Stimulated activated CD8-positive, alpha-beta memory T cell treated with anti-CD3 and anti-CD28 coated beads, Interleukin-12 subunit alpha, Interleukin-12 subunit beta, amount 100 ng/mL, for 1 hour (primary cell): ENCODE measurements around the gene ALDH6A1.
"Not testable (repeated sequence)": the region's sequence is repeated elsewhere in the genome, so short reads cannot be mapped to it uniquely, and the experiment has no call there.

Source experiments
- DNase-seq: peaks from one replicate; pipeline ENCODE4 v3.0.0-alpha.2; 2020; ENCODE audit warnings: low read depth

Gene ALDH6A1

DNA sequence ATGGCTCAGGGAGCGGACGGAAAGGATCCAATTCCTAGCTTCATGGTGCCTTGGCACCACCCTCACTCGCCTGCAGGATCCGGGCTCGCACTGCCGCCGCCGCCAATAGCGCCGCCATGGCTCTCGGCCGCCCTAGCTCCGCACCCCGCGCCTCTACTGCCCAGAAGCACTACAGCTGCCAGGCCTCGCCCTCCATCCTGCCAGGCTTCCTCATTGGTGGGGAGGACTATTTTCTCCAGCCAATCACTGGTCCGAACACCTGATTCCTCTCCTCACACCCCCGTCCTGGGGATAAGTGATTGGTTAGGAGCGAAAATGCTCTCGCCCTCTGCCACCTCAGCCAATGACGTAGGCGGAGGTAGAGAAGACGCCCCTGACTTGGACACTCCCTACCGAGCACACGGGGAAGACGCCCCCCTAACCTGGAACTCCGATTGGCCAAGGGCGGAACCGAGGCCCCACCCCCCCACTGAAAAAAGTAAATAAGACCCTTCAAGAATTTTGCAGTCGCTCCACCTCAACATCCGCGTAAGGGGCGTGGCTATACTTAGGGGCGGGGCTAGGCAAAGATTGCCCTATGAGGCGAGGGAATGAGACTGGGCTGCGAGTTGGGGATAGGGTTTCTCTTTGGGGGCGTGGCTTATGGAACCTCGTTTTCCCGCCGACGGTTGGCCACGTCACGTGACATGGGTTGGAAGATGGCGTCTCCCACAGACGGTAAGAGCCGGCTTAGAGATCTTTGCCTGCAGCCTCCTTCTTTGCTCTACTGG lies at the start of gene ALDH6A1, which contains the start of gene LIN52:
Gene ALDH6A1 (minus strand): TSS at position 177 of the 770 bp plus-strand sequence. CDS start 59 bp downstream, at position 118.
Gene LIN52 (plus strand): TSS at position 680 of the 770 bp plus-strand sequence. CDS start 19 bp downstream, at position 699.
- peak; percentile 100 for DNase-seq

DNA sequence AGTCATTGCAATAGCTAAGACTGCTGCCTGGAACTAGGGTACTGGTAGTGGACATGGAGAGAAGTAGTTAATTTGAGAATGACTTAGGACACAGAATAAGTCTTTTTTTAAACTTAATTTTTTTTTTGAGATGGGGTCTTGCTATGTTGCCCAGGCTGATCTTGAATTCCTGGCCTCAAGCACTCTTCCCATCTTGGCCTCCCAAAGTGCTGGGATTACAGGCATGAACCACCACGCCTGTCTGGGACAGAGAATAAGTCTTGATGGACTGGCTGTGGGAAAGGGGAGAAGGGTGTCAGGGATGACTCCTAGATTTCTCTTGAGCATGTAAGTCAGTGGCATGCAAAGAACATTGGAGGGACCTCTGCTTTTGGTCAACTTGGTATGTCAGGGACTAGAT lies 43.4 kb upstream of the ALDH6A1 start:
- DNase-seq = no peak

DNA sequence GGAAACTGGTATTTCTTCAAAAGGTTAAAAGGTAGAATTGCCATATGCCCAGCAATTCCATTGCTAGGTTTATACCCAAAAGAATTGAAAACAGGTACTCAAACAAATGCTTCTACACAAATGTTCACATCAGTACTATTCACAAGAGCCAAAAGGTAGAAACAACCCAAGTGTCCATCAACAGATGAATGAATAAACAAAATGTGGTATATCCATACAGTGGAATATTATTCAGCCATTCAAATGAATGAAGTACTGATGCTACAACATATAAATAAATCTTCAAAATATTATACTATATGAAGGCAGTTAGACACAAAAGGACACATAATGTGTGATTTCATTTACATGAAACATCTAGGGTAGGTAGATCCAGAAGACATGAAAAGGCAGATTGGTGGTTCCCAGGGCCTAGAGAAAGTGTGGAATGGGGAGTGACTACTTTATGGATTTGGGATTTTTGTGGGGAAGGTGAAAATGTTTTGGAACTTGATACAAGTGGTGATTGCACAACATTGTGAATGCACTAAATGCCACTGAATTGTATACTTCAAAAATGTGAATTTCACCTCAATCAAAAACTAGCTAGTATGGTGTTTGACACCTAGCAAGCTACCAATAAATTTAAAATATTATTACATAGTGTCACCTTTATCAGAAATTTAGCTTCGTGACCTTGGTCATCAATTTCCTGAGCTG lies 42.2 kb upstream of the ALDH6A1 start:
- no peak for DNase-seq

DNA sequence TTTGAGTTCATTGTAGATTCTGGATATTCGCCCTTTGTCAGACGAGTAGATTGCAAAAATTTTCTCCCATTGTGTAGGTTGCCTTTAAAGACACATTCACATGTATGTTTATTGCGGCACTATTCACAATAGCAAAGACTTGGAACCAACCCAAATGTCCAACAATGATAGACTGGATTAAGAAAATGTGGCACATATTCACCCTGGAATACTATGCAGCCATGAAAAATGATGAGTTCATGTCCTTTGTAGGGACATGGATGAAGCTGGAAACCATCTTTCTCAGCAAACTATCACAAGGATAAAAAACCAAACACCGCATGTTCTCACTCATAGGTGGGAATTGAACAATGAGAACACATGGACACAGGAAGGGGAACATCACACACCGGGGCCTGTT lies 41.2 kb upstream of the ALDH6A1 start:
- DNase-seq = not testable (repeated sequence)

DNA sequence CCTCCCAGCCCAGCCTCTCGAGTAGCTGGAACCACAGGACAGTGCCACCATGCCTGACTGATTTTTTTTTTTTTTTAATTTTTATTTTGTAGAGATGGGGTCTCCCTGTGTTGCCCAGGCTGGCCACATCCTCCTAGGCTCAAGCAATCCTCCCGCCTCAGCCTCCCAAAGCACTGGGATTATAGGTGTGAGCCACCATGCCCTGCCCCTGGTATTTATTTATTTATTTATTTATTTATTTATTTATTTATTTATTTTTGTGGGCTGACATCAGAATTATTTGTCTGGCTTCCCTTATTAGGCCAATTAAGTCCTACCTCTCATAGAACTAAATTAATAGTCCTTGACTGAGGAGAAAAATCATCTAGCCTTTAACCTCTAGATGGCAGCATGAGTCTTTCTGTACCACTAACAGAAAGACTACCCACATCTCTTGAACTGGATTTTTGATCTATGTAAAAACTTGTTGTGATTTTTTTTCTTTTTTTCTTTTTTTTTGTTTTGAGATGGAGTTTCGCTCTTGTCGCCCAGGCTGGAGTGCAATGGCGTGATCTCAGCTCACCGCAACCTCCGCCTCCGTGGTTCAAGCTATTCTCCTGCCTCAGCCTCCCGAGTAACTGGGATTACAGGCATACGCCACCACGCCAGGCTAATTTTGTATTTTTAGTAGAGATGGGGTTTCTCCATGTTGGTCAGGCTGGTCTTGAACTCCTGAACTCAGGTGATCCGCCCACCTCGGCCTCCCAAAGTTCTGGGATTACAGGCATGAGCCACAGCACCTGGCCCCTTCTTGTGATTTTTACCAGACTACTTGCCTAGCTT lies 27.4 kb upstream of the ALDH6A1 start:
- DNase-seq = not testable (repeated sequence)

DNA sequence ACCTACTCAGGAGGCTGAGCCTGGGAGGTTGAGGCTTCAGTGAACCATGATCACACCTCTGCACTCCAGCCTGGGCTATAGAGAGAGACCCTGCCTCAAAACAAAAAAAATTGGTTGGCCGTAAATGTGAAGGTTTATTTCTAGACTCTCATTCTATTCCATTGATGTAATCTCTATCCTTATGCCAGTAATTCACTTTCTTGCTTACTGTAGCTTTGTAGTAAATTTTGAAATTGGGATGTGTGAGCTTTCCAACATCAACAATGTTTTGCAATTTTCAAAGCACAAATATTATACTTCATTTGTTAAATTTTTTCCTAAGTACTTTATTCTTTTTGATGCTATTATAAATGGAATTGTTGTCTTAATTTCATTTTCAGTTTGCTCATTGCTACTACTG lies 25.1 kb upstream of the ALDH6A1 start:
- no peak for DNase-seq

DNA sequence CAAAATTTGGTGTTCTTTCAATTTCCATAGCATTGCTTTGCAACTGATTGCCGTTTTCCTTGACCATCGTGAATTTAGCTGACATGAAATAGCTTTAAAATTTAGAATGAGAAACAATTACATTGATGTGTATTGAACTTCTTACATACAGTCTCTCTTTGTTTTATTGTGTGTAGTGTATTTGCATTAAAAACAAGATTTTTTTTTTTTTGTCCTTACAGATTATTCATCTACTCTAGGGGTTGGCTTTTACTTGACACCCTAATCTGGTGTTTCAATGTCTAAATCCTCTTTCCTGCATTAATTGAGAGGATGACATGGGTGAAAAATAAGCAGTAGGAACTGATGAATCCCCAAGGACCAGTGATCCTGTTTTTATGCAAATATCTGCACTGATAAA lies 21.1 kb upstream of the ALDH6A1 start:
- DNase-seq = no peak

DNA sequence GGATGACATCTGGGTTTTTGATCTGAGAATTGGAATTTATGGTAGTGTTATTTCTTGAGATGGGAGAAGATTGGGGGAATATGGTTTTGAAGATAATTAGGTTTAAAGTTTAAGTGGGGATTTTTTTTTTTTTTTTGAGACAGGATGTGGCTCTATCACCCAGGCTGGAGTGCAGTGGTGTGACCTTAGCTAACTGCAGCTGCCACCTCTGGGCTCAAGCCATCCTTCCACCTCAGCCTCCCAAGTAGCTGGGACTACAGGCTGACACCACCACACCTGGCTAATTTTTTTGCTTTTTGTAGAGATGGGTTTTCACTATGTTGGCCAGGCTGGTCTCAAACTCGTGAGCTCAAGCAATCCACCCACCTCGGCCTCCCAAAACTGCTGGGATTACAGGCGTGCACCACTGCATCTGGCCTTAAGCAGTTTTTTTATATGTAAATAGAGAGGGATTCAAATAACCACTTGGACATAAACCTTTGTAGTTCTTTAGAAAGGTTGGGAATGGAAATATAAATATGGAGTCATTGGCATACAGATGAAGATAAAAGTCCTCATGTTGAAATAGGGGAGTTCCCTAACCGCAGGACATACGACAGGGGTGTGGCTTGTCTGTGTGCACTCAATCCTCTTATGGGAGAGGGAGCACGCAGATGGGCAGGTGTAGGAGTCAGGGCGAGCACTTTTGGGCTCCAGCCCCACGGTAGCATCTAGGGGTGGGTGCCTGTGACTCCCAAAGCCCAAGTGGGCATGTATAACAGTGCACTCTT lies 5.2 kb upstream of the ALDH6A1 start:
- no peak for DNase-seq

DNA sequence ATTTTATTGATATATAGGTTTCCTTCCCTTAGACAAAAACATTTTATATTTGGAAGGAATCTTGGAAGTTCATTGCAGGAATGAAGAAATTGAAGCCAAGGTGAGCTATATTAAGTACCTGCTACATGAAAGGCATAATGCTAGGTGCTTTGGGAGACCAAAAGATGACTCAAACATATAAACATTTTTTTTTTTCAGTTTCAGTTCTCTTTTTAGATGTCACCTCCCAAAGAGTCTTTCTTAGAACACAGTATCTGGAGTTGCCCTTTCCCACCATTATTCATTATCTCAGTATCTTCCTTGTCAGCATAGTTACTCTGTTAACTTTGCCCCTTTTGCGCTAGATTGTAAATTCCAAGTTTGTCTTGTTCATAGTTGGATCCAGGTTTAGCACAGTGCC lies 1.6 kb upstream of the ALDH6A1 start:
- no peak for DNase-seq

DNA sequence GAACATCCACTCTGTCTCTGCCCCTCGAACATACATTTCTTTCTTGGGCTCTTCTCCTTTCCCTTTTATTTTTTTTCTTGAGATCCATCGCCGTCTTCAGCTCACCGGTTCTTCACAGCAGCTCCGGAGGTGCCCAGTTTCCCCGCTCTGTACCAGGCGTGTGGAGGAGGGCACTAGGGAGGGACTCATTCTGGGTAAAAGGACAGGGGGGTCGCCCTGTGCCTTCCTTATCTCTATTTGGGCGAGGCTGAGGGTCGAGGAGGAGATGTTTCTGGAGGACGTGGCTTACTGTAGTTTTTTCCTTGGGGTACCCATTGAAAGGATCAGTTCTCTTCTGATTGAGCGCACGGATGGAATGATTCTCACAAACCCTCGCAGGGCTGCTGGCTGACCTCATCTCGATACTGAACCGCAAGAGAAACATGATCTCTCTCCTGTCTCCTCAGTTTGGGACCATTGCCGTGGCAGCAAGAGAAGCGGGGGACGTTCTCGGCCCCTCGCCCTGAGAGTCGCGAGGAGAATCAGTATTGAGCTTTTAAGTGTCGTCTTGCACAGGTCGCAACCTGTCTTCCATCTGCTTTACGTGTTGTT lies 889 bp upstream of the ALDH6A1 start:
- DNase-seq = no peak

DNA sequence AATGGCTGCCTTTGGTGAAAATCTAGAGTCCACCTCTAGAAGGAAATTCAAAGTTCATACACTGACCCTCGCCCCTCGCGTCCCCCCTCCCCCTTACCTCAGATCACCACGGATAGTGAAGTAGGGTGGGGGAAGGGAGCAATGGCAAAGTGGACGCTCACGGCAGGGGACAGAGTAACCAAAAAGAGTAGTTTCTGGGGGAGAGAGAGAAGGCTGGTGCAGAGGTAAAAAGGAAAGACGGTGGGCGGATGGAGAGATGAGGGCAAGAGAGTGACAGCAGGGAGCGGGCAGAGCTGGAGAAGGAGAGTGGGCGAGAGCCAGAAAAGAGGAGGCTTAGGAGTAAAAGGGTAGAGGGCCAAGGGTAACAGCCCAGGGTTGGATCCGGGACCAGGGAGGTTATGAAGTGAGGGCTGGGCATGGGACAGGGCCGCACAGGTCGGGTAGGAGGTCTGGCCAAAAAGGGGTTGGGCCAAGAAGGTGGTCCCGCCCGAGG lies 423 bp downstream of the ALDH6A1 start:
- no peak for DNase-seq

DNA sequence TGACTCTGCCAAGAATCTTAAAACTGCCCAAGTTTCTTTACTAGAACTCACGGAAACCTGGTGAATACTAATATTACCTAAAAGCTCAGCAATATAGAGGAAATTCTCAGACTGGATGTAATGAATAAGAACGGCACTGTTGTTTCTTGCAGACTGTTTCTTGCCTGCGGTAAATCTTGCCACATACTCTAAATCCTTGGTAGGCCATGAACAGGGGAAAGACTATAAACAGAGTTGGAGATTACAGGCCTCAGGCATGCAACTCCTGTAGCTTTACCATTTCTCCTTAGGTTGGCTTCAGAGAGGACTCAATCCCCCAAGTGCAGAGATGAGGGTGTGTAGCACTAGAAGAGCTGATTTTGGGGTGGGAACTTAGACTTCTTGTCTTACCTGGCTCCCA lies 1.1 kb downstream of the ALDH6A1 start:
- no peak for DNase-seq

DNA sequence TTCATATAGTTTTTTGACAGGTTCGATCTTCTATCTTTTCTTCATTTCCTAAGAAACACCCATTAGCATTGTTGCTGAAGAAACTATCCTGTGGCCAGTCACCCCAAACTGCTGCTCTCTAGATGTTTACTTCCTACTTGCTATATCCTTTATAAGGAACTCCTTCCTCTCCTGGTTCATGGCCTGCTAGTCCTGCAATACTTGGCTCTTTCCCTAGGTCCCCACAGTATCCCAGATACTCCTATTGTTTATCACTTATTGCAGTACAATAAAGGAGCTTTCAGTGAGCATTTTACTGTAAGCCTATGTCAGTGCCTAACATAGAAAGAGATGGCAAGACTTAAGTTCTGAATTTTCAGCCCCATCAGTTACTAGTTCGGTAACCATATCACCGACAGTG lies 2.8 kb downstream of the ALDH6A1 start:
- no peak for DNase-seq

DNA sequence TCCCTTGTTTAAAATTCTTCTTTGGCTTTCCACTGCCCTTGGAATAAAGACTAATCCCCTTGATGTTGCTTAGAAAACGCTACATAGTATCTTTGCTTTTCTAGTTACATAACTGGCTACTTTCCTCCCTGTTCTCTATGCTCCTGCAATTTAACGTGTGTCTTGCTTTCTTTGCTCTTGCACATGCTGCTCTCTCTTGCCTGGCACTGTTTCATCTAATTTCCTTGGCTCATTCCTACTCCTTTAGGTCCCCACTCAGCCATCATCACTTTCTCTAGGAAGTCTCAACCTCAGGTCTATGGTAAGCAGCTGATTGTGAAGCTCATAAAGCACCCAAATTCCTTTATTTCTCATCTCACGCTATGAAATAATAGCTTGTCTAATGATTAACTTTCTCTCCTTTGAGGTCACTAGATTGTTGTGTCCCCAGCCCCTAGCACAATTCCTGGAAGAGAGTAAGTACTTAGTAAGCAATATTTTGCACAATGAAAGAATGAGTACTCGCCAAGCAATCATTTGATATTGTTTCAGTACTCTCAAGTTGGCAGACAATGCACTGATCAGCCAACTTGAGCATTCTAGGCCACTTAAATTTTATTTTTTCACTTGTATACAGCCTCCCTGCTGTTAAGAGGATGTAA lies 3.3 kb downstream of the ALDH6A1 start:
- no peak for DNase-seq

DNA sequence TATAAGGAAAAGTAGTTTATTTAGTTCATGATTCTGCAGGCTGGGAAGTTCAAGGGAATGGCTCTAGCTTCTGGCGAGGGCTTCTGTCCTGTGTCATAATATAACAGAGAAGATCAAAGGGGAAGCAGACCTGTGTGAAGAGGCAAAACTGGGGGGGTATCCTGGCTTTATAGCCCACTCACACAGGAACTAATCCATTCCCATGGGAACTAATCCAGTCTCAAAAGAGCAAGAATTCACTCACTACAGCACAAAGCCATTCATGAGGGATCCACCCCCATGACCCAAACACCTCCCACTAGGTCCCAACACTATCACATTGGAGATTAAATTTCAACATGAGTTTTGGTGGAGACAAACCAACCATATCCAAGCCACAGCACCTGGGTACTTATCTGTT lies 6.9 kb downstream of the ALDH6A1 start:
- DNase-seq = no peak

DNA sequence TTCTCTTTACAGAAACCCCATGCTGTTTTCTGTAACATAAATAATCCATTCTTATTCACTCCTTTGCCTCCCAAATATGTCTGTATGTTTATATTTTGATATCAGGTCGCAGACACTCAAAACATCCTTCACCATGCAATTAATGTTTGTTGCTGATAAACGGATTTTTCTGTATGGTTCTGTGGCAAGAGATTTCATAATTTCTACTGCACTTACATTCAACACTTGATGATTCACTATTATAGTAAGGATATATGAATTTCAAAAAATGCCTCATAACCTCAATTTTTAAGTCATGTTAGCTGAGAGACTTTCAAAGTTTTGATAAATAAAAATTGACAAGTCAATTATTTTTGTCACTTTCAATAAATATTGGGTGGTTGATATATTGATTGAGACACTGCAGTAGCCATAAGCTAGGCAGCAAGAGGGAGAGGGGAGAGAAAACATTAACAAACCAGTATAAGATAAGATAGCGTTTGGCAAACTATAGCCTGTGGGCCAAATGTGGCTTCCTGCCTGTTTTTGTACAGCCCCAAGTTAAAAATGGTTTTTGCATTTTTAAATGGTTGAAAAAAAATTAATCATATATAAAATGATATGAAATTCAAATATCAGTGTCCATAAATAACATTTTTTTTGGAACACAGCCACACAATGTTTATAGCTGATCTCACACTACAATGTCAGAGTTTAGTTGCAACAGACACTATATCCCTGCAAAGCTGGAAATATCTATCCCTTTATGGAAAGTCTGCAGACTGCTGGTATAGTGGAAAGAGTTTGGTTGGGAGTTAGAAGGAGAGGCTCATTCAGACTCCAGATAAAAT lies 18.3 kb downstream of the ALDH6A1 start:
- DNase-seq = no peak

DNA sequence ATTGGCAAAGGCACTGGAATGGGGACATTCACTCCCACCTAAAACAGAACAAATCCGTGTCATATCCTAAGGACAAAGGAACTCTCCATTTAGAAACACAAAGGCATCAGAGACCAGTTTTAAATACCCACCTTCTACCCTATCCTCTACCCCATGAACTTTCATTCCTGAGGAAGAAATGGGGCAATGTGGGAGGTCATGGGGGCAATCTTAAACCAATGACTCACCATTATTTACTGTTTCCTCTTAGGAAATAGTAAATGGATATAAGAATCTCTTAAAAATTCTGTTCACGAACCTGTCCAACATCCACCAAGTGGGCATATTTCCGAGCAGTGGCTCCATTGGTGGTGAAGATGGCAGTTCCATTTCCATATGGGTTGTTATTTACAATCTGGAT lies 19.4 kb downstream of the ALDH6A1 start:
- no peak for DNase-seq

DNA sequence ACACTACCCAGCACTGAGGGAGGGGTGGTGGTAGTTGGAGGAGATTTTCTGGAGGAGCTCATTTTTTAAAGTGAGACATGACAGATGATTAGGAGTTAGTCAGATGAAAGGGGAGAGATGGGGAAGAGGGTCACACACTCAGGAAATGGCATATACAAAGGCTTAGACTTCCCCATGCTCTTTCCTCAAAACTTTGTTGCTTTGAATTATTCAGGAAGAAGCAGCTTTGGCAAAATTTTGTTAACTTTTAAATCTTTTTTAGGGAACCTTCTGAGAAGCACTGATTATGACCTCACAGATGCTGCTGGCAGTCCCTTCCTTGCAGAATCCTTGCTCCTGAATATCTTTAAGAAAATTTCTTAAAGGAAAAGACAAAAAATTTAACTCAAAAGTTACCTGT lies 19.8 kb downstream of the ALDH6A1 start:
- DNase-seq = no peak

DNA sequence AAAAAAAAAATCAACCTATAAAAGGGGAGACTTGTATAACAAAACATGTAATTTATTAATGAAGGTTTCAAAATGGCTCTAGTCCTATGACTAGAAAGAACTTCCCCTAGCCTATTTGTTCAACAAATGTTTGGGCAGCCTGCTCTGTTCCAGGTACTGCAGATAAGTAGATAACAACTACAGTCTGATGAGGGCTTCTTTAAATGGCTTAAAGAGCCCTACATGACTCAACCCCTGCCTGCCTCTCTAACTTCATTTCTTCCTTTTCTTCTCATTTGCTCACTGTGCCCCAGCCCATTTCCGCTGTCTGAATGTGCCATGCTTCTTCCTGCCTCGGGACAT lies 21.5 kb downstream of the ALDH6A1 start:
- DNase-seq = no peak

DNA sequence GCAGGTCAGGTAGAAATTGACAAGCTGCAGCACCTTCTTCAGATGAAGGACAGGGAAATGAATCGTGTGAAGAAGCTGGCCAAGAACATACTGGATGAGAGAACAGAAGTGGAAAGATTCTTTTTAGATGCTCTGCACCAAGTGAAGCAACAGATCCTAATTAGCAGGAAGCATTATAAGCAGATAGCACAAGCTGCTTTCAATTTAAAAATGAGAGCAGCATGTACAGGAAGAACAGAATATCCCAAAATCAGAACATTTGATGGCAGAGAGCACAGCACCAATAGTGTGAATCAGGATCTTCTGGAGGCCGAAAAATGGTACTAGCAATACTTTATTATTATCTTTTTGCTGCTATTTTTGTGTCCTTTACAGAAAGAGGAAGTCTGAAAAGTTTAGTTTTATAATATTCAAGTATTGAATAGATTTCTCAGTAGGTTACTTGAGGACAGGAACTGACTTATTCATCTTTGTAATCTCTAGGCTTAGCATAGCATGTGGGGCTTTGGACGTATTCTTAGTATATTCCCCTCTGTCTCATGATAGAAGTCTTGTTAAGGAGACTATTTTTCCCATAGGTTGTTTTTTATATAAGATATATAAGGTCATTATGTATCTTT lies 34.3 kb downstream of the ALDH6A1 start:
- DNase-seq = no peak
